Thoracic aorta (tissue), 2 donors: ENCODE data around the gene ALDH1L2. TPM values are rescaled to one million over a fixed set of nuclear protein-coding genes. Genes with fewer than 3 reads are reported as not detected.

Source experiments
- ATAC-seq: fragments of 150-250 bp; one replicate; pipeline ENCODE4 v1.8.0; 2017; ENCODE audit warnings: low read depth; ENCODE audit not compliant: insufficient number of reproducible peaks, low FRiP score
- DNase-seq: peaks from one replicate; pipeline ENCODE4 v3.0.0-alpha.2; 2020; ENCODE audit warnings: low spot score
- H3K27ac ChIP-seq, 2 donors: fragments of 200-600 bp; sonication (generic); 1 replicate in 1 of 2; 2 replicates in 1 of 2; pipeline ENCODE4 v1.5.1; 2016; ENCODE audit warnings: mild to moderate bottlenecking in 2 of 2, moderate library complexity in 2 of 2
- H3K27me3 ChIP-seq: fragments of 200-600 bp; sonication (generic); replicated peaks from 2 replicates; pipeline ENCODE4 v1.6.0; 2016; ENCODE audit warnings: mild to moderate bottlenecking; ENCODE audit not compliant: insufficient read depth
- H3K36me3 ChIP-seq: fragments of 200-600 bp; sonication (generic); one replicate; pipeline ENCODE4 v1.5.1; 2016
- H3K4me1 ChIP-seq, 2 donors: fragments of 200-600 bp; sonication (generic); 1 replicate in 1 of 2; 2 replicates in 1 of 2; pipeline versions ENCODE4 v1.5.1 to v1.6.0; 2016; ENCODE audit warnings: low read depth in 2 of 2, mild to moderate bottlenecking in 1 of 2; ENCODE audit not compliant: control insufficient read depth in 1 of 2
- H3K4me3 ChIP-seq: fragments of 200-600 bp; sonication (generic); 2 replicates; pipeline ENCODE4 v1.5.1; 2016; ENCODE audit warnings: mild to moderate bottlenecking
- H3K9me3 ChIP-seq: fragments of 200-600 bp; sonication (generic); 2 replicates; pipeline ENCODE4 v1.5.1; 2016
- CTCF ChIP-seq: fragments of 200-600 bp; sonication (generic); IDR thresholded peaks from one replicate; pipeline ENCODE4 v1.5.1; 2019; ENCODE audit warnings: antibody characterized with exemption
- total RNA-seq, 2 donors: library from RNA; depleted of rRNA; stranded (reverse); fragments of >200 nt; gene quantifications; one replicate each; pipeline versions ENCODE4 v1.1.0 to v1.2.3, GENCODE V29; 2016

Gene ALDH1L2
- total RNA-seq, 2 donors from 2014 or later, result 16.5 to 21.1 TPM

- DNase-seq (no peak), ATAC-seq (no peak)
- H3K4me1 ChIP-seq, result peaks cover 0 to 23% of the 10 kb centered on the region in 2 donors
- H3K36me3 ChIP-seq, result no peaks in the 10 kb centered on the region
- H3K4me3 ChIP-seq, result no peak overlapping the region
- no peak for TF ChIP-seq CTCF
- no peak overlapping the region for H3K27ac ChIP-seq
- H3K27me3 ChIP-seq, result no peaks in the 10 kb centered on the region
- H3K9me3 ChIP-seq, result no peaks in the 10 kb centered on the region
These were observed 11.3 kb downstream of the ALDH1L2 start for GRCh38 chr12:105072888-105073488.

GRCh38 chr12:105071981-105072380, 12.3 kb downstream of the ALDH1L2 start:
- no peak overlapping the region for H3K27ac ChIP-seq
- no peaks in the 10 kb centered on the region for H3K27me3 ChIP-seq
- no peak for TF ChIP-seq CTCF
- no peak overlapping the region for H3K4me3 ChIP-seq
- DNase-seq, result no peak
- H3K36me3 ChIP-seq, result no peaks in the 10 kb centered on the region
- H3K9me3 ChIP-seq, result no peaks in the 10 kb centered on the region
- no peak for ATAC-seq
- H3K4me1 ChIP-seq, result peaks cover 0 to 15% of the 10 kb centered on the region in 2 donors

- ATAC-seq, result no peak
- no peak overlapping the region for H3K27ac ChIP-seq
- no peak for DNase-seq
- H3K4me1 ChIP-seq, result no peaks in the 10 kb centered on the region
- no peak for TF ChIP-seq CTCF
- H3K9me3 ChIP-seq, result no peaks in the 10 kb centered on the region
- no peak overlapping the region for H3K4me3 ChIP-seq
- H3K36me3 ChIP-seq, result peaks cover 8% of the 10 kb centered on the region
- no peaks in the 10 kb centered on the region for H3K27me3 ChIP-seq
These were observed 14.1 kb downstream of the ALDH1L2 start for GRCh38 chr12:105069936-105070702.

- Histone ChIP-seq H3K27ac (no peak overlapping the region), H3K36me3 (peaks cover 17% of the 10 kb centered on the region), H3K4me3 (no peak overlapping the region), H3K27me3 (no peaks in the 10 kb centered on the region), H3K9me3 (no peaks in the 10 kb centered on the region), H3K4me1 (no peaks in the 10 kb centered on the region)
- TF ChIP-seq CTCF, result no peak
- no peak for ATAC-seq
- DNase-seq, result no peak
These were observed 16.7 kb downstream of the ALDH1L2 start for GRCh38 chr12:105067511-105068031.

GRCh38 chr12:105064564-105065178, 19.6 kb downstream of the ALDH1L2 start:
- H3K9me3 ChIP-seq, result no peaks in the 10 kb centered on the region
- no peak overlapping the region for H3K27ac ChIP-seq
- H3K36me3 ChIP-seq, result peaks cover 37% of the 10 kb centered on the region
- no peaks in the 10 kb centered on the region for H3K4me1 ChIP-seq
- no peak for TF ChIP-seq CTCF
- ATAC-seq (no peak), DNase-seq (no peak)
- no peaks in the 10 kb centered on the region for H3K27me3 ChIP-seq
- H3K4me3 ChIP-seq, result no peak overlapping the region
